Upper lobe of left lung (tissue), 6 donors: ENCODE data around the gene OSTC. TPM values are rescaled to one million over a fixed set of nuclear protein-coding genes. Genes with fewer than 3 reads are reported as not detected.

ENCODE experiments used
- ATAC-seq, 2 donors: fragments of 200-7000 bp; cut with Tn5 transposase; one replicate each; pipeline ENCODE4 v1.9.1; 2022; ENCODE audit warnings: mild to moderate bottlenecking in 2 of 2, moderate library complexity in 2 of 2; ENCODE audit not compliant: low FRiP score in 2 of 2
- DNase-seq, 2 donors: peaks; one replicate each; pipeline ENCODE4 v3.0.0-alpha.2; 2019 to 2020
- H3K27ac ChIP-seq, 4 donors: fragments of 200-600 bp; sonication (generic); one replicate each; pipeline ENCODE4 v1.5.1; 2016 to 2019
- H3K27me3 ChIP-seq, 4 donors: fragments of 200-600 bp; sonication (generic); one replicate each; pipeline ENCODE4 v1.5.1; 2017 to 2019
- H3K36me3 ChIP-seq, 4 donors: fragments of 200-600 bp; sonication (generic); one replicate each; pipeline ENCODE4 v1.5.1; 2016 to 2019
- H3K4me1 ChIP-seq, 4 donors: fragments of 200-600 bp; sonication (generic); one replicate each; pipeline ENCODE4 v1.5.1; 2018 to 2019
- H3K4me3 ChIP-seq, 4 donors: fragments of 200-600 bp; sonication (generic); one replicate each; pipeline ENCODE4 v1.5.1; 2017 to 2019; ENCODE audit warnings: mild to moderate bottlenecking in 2 of 4, moderate library complexity in 1 of 4
- H3K9me3 ChIP-seq, 4 donors: fragments of 200-600 bp; sonication (generic); one replicate each; pipeline ENCODE4 v1.5.1; 2018 to 2019
- CTCF ChIP-seq, 6 experiments: fragments of 450-650 bp in 4 of 6; fragments of 200-600 bp in 2 of 6; sonication (generic) in 2 of 6; IDR thresholded peaks; one replicate each; pipeline ENCODE4 v1.5.1; 2016 to 2019; ENCODE audit warnings: antibody characterized with exemption in 6 of 6
- EP300 ChIP-seq, 4 donors: sonication (generic); formaldehyde crosslinking; IDR thresholded peaks; one replicate each; pipeline ENCODE4 v1.5.1; 2017; ENCODE audit warnings: antibody characterized with exemption in 4 of 4, control low read depth in 2 of 4
- POLR2A ChIP-seq, 4 donors: fragments of 450-650 bp; IDR thresholded peaks; one replicate each; pipeline ENCODE4 v1.5.1; 2016 to 2017; ENCODE audit warnings: antibody characterized with exemption in 4 of 4, mild to moderate bottlenecking in 2 of 4
- POLR2AphosphoS5 ChIP-seq, 2 donors: sonication (generic); formaldehyde crosslinking; IDR thresholded peaks; one replicate each; pipeline ENCODE4 v1.5.1; 2017; ENCODE audit warnings: antibody characterized with exemption in 2 of 2
- WGBS, 2 donors: methylation state at CpG; one replicate each; pipeline ENCODE4 v1.1.5; 2017 to 2018; 5-methylcytosine and 5-hydroxymethylcytosine counted together
- total RNA-seq, 6 donors: library from RNA; depleted of rRNA in 4 of 6; stranded (reverse); fragments of >200 nt in 4 of 6; gene quantifications; one replicate each; pipeline versions ENCODE4 v1.1.0 to v1.2.1, GENCODE V29; 2016 to 2021
- donor health status: DM: no; HTN: no; CAD: no; lungs with moderate emphysema.
- donor health status: DM: no; HTN: yes; CAD: no; lungs with severe emphysema.

The OSTC gene
- total RNA-seq, 6 donors from 2014 or later = 7.5 to 77.2 (median 51.3) TPM

GRCh38 chr4:108694423-108694822 lies 44.0 kb downstream of the OSTC start:
- WGBS, 2 donors = 66 to 72% methylated on average over 3 of the region's 3 CpGs
- DNase-seq (no peak), ATAC-seq (no peak)
- no peaks in the 10 kb centered on the region for H3K36me3 ChIP-seq
- no peak overlapping the region for H3K27ac ChIP-seq
- H3K9me3 ChIP-seq = no peaks in the 10 kb centered on the region
- no peak overlapping the region for H3K4me3 ChIP-seq
- no peaks in the 10 kb centered on the region for H3K27me3 ChIP-seq
- no peaks in the 10 kb centered on the region for H3K4me1 ChIP-seq
- TF ChIP-seq POLR2A (IDR thresholded peaks at IDR 0.05) (no peak), CTCF (IDR thresholded peaks at IDR 0.05) (no peak), POLR2AphosphoS5 (IDR thresholded peaks at IDR 0.05) (no peak), EP300 (IDR thresholded peaks at IDR 0.05) (no peak)

GRCh38 chr4:108695062-108695461 lies 44.7 kb downstream of the OSTC start:
- TF ChIP-seq EP300 (IDR thresholded peaks at IDR 0.05) = no peak
- no peak for TF ChIP-seq CTCF (IDR thresholded peaks at IDR 0.05)
- TF ChIP-seq POLR2A (IDR thresholded peaks at IDR 0.05) = no peak
- H3K9me3 ChIP-seq = no peaks in the 10 kb centered on the region
- WGBS, 2 donors = 64 to 93% methylated on average over 1 of the region's 1 CpG

GRCh38 chr4:108696160-108696559 lies 45.8 kb downstream of the OSTC start:
- Histone ChIP-seq H3K36me3 (no peaks in the 10 kb centered on the region), H3K27ac (no peak overlapping the region), H3K4me1 (no peaks in the 10 kb centered on the region), H3K9me3 (no peaks in the 10 kb centered on the region), H3K4me3 (no peak overlapping the region), H3K27me3 (no peaks in the 10 kb centered on the region)
- no peak for ATAC-seq
- DNase-seq = no peak
- 85 to 87% methylated on average over 3 of the region's 3 CpGs for WGBS, 2 donors
- no peak for TF ChIP-seq POLR2AphosphoS5 (IDR thresholded peaks at IDR 0.05)
- TF ChIP-seq EP300 (IDR thresholded peaks at IDR 0.05) = no peak
- TF ChIP-seq POLR2A (IDR thresholded peaks at IDR 0.05) = no peak
- no peak for TF ChIP-seq CTCF (IDR thresholded peaks at IDR 0.05)

More at GRCh38 chr4:108695062-108695461, 44.7 kb downstream of the OSTC start:
- Histone ChIP-seq H3K4me1 (no peaks in the 10 kb centered on the region), H3K4me3 (no peak overlapping the region), H3K27ac (no peak overlapping the region), H3K36me3 (no peaks in the 10 kb centered on the region), H3K27me3 (no peaks in the 10 kb centered on the region)
- no peak for ATAC-seq
- DNase-seq = no peak

GRCh38 chr4:108700081-108700757 lies 49.8 kb downstream of the OSTC start:
- Histone ChIP-seq H3K27ac (no peak overlapping the region), H3K36me3 (no peaks in the 10 kb centered on the region), H3K4me3 (no peak overlapping the region), H3K9me3 (no peaks in the 10 kb centered on the region), H3K4me1 (no peaks in the 10 kb centered on the region), H3K27me3 (no peaks in the 10 kb centered on the region)
- TF ChIP-seq EP300 (IDR thresholded peaks at IDR 0.05) (no peak), CTCF (IDR thresholded peaks at IDR 0.05) (no peak), POLR2AphosphoS5 (IDR thresholded peaks at IDR 0.05) (no peak), POLR2A (IDR thresholded peaks at IDR 0.05) (no peak)
- 27 to 30% methylated on average over 1 of the region's 1 CpG for WGBS, 2 donors
- ATAC-seq = no peak
- DNase-seq = no peak

- Histone ChIP-seq H3K27ac (no peak overlapping the region), H3K9me3 (no peaks in the 10 kb centered on the region), H3K27me3 (no peaks in the 10 kb centered on the region), H3K36me3 (no peaks in the 10 kb centered on the region), H3K4me1 (no peaks in the 10 kb centered on the region), H3K4me3 (no peak overlapping the region)
- WGBS, 2 donors = 28 to 49% methylated on average over 3 of the region's 3 CpGs
- TF ChIP-seq CTCF (IDR thresholded peaks at IDR 0.05) (no peak), POLR2A (IDR thresholded peaks at IDR 0.05) (no peak), POLR2AphosphoS5 (IDR thresholded peaks at IDR 0.05) (no peak), EP300 (IDR thresholded peaks at IDR 0.05) (no peak)
- DNase-seq (no peak), ATAC-seq (no peak)
These were observed 52.6 kb downstream of the OSTC start for GRCh38 chr4:108702960-108703359.
